ENCODE results near the gene SEMA5A. TPM values are rescaled to one million over a fixed set of nuclear protein-coding genes. Genes with fewer than 3 reads are reported as not detected.

The SEMA5A gene
- total RNA-seq, 4 donors from 2014 or later = 2.6 to 36.5 (median 4.7) TPM

- no peak for TF ChIP-seq CTCF (IDR thresholded peaks at IDR 0.05; ENCODE audit: low read depth)
Observed at GRCh38 chr5:9105851-9106250, 440.0 kb downstream of the SEMA5A start.

GRCh38 chr5:9104571-9105339, 441.1 kb downstream of the SEMA5A start:
- TF ChIP-seq CTCF (IDR thresholded peaks at IDR 0.05; ENCODE audit: low read depth) = no peak

- TF ChIP-seq CTCF (IDR thresholded peaks at IDR 0.05; ENCODE audit: low read depth) = no peak
Observed at GRCh38 chr5:9103290-9103689, 442.6 kb downstream of the SEMA5A start.

- no peak for TF ChIP-seq CTCF (IDR thresholded peaks at IDR 0.05; ENCODE audit: low read depth)
Observed at GRCh38 chr5:9099689-9100088, 446.2 kb downstream of the SEMA5A start.

GRCh38 chr5:9098990-9099389, 446.9 kb downstream of the SEMA5A start:
- TF ChIP-seq CTCF (IDR thresholded peaks at IDR 0.05; ENCODE audit: low read depth) = no peak

GRCh38 chr5:9094582-9094981, 451.3 kb downstream of the SEMA5A start:
- TF ChIP-seq CTCF (IDR thresholded peaks at IDR 0.05; ENCODE audit: low read depth) = no peak

- TF ChIP-seq CTCF (IDR thresholded peaks at IDR 0.05; ENCODE audit: low read depth) = no peak
Observed at GRCh38 chr5:9091896-9092662, 453.8 kb downstream of the SEMA5A start.
